HG03064 (cell line): Measurements from ENCODE around the gene NEO1.

ENCODE experiments used
- ATAC-seq: cut with Tn5 transposase; IDR thresholded peaks from one replicate; pipeline ENCODE4 v1.9.1; 2021; ENCODE audit warnings: low read depth; ENCODE audit not compliant: unreplicated experiment

Gene NEO1

GRCh38 chr15:73069109-73069508, 16.8 kb downstream of the NEO1 start:
- ATAC-seq, result no peak

- no peak for ATAC-seq
These were observed 20.6 kb downstream of the NEO1 start for GRCh38 chr15:73072894-73073293.

GRCh38 chr15:73074241-73074640, 22.0 kb downstream of the NEO1 start:
- no peak for ATAC-seq

DNA sequence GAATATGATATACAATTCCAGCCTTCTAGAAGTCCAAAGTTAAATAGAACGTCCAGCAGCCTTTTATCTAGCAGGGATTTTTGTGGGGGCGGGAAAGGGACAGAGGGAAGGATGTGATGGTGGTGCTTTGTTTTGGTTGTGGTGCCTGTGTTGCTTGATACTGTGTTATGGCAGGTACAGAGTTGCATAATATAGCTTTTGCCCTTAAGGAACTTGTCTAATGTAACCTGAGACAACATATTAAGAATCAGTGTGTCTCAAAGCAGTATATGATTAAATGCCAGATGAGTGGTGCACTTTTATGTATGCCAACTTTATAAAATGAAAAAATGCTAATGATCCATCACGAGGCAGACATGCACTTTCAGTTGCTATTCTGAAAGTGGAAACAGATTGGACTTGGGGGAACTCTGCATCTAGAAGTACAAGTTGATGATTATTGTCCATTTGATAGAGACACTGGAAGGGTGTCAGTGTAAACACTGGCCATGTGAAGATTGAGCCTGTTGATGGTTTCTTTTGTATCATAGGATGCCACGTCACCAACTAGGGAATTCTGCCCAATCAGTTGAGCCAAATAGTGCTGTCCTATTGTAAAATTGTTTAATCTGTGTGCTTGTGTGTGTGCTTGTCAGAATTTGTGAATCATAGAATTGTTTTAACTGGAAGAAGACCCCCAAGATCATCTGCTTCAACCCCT, 23.0 kb downstream of the NEO1 start:
- ATAC-seq, result no peak

- no peak for ATAC-seq
These were observed 26.0 kb downstream of the NEO1 start for GRCh38 chr15:73078291-73078690.

DNA sequence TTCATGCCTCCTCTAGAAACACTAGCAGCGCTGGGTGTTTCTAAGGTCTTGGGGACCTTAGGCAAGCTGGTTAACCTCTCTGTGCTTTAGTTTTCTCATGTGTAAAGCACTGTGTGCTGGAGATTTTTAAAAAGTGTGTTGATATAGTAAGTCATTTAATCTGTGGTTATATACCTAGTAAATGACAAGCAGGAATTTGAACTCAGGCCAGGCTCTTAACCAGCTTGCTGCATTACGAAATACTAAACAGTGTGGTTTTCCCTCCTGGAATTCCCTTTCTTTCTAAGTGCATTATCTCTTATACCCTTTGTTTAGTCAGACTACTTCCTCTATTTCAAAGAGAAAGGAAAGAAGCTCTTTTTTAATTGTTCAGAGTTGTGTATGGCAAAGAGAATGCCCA, 26.5 kb downstream of the NEO1 start:
- ATAC-seq, result no peak

GRCh38 chr15:73079565-73079964, 27.3 kb downstream of the NEO1 start:
- no peak for ATAC-seq

GRCh38 chr15:73081321-73081958, 29.2 kb downstream of the NEO1 start:
- ATAC-seq, result no peak

DNA sequence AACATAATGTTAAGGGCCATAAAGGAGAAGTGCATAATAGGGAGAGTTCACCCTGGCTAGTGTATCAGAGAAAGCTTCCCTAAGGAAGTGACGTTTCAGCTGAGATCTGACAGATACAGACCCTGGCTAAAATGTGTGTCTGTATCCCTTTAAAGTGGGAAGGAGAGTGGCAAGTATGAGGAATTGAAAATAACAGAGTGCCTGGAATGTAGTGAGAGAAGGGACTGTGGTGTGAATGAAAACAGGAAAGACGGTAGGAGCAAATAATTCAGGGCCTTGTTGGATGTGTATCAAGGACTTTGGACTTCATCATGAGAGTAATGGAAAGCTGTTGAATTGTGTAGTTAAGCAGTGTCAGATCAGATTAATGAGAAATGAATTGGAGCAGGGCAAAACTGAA, 30.5 kb downstream of the NEO1 start:
- no peak for ATAC-seq

- ATAC-seq, result no peak
These were observed 34.8 kb downstream of the NEO1 start for GRCh38 chr15:73087098-73087497.

- ATAC-seq, result no peak
These were observed 52.8 kb downstream of the NEO1 start for GRCh38 chr15:73105064-73105463.

GRCh38 chr15:73108676-73109075, 56.4 kb downstream of the NEO1 start:
- no peak for ATAC-seq

- ATAC-seq, result no peak
These were observed 57.5 kb downstream of the NEO1 start for GRCh38 chr15:73109765-73110164.

DNA sequence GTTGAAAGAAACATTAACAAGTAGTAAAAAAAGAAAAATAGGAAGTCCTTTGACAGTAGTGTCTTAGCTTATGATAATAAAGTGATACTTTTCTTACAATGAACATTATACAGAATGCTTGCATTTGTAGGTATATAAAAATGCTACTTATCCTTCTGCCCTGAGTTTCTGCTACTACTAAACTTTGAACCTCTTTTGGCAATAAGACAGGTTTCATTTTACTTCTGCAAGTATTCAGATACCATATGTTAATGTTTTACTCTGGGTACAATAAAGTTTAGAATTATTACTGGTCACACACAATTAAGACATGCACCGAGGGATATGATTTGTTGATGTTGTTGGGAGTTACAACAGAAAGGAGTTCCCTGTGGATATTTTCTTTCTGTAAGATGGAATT, 57.9 kb downstream of the NEO1 start:
- no peak for ATAC-seq

GRCh38 chr15:73114064-73114463, 61.8 kb downstream of the NEO1 start:
- ATAC-seq, result no peak

DNA sequence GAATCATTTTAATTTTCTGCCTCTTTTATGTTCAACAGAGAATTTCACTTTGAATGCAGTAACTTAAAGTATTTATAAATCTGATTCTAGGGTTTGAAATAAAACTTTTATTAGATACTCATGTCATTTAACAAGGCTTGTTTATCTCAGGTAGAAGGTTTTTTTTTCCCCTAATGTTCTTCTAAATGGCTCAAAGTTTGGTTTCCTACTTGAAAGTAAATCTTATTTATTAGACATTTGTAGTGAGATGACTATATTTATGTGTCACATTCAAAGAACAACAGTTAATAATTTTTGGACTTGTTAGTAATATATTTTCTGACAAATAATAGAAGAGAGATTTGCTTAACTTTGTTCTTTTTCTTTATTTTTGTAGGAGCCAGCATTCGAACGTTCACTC, 63.9 kb downstream of the NEO1 start:
- no peak for ATAC-seq

GRCh38 chr15:73118055-73118454, 65.8 kb downstream of the NEO1 start:
- no peak for ATAC-seq

GRCh38 chr15:73119478-73119877, 67.2 kb downstream of the NEO1 start:
- no peak for ATAC-seq

GRCh38 chr15:73120269-73120668, 68.0 kb downstream of the NEO1 start:
- ATAC-seq, result no peak

- no peak for ATAC-seq
These were observed 73.0 kb downstream of the NEO1 start for GRCh38 chr15:73125219-73125618.

DNA sequence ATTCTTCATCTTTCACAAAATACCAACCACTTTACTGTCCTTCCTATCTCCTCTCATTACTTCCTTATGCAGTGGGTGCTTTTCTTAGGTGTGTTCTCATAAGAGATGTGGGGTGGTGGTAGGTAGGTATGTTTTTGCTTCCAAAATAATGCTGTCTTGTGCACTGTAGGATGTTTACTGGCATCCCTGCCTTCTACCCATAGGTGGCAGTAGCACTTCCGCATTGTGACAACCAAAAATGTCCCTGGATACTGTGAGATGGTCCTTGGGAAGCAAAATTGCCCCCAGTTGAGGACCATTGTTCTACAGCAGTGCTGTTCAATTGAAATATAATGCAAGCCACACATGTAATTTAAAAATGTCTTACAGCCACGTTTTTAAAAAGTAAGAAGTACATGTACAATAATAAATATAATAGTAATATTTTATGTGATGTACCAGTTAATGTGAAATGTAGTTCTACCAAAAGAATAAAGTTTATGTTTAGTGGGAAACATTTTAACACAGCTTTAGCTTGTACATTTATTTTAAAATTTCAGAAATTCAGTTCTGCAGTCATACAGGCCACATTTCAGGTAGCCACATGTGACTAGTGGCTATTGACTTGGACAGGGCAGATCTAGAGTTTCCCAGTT, 75.2 kb downstream of the NEO1 start:
- no peak for ATAC-seq

GRCh38 chr15:73130830-73131229, 78.6 kb downstream of the NEO1 start:
- ATAC-seq, result no peak
